WTC11 (cell line): ENCODE data around the gene PCNX4. TPM values are rescaled to one million over a fixed set of nuclear protein-coding genes. Genes with fewer than 3 reads are reported as not detected.

Experiments used
- ATAC-seq: fragments of 200-7000 bp; cut with Tn5 transposase; 2 replicates; pipeline ENCODE4 v1.10.0; 2021; ENCODE audit warnings: mild to moderate bottlenecking, moderate library complexity
- CTCF ChIA-PET: fragments of 300-600 bp; sonication (Branson Sonifier 250); formaldehyde crosslinking; loops from one replicate; lab custom pipeline; 2021; ENCODE audit warnings: antibody characterized with exemption; lab: Charles Lee
- POLR2A ChIA-PET: fragments of 350-600 bp; sonication (Branson Sonifier 250); formaldehyde crosslinking; loops from one replicate; lab custom pipeline; 2021; ENCODE audit warnings: antibody characterized with exemption; lab: Charles Lee
- DNase-seq: peaks from one replicate; pipeline ENCODE4 v3.0.0; 2021; ENCODE audit warnings: low spot score
- H3K27ac Mint-ChIP-seq: 2 replicates; pipeline ENCODE4 v1.8.0; 2021; ENCODE audit warnings: mixed read lengths
- H3K27me3 Mint-ChIP-seq: 2 replicates; pipeline ENCODE4 v1.8.0; 2021; ENCODE audit warnings: low read depth, mild to moderate bottlenecking, moderate library complexity, mixed read lengths
- H3K36me3 Mint-ChIP-seq: 2 replicates; pipeline ENCODE4 v1.8.0; 2021; ENCODE audit warnings: mixed read lengths
- H3K4me1 Mint-ChIP-seq: 2 replicates; pipeline ENCODE4 v1.8.0; 2022; ENCODE audit warnings: mixed read lengths
- H3K4me3 Mint-ChIP-seq: 2 replicates; pipeline ENCODE4 v1.8.0; 2021; ENCODE audit warnings: mild to moderate bottlenecking, moderate library complexity, mixed read lengths
- H3K9me3 Mint-ChIP-seq: 2 replicates; pipeline ENCODE4 v1.8.0; 2021; ENCODE audit warnings: mixed read lengths
- ATF2 ChIP-seq: sonication (generic); formaldehyde crosslinking; IDR thresholded peaks from 2 replicates; pipeline ENCODE4 v1.8.1; 2022; ENCODE audit warnings: low read depth, missing genetic modification reagents, borderline replicate concordance
- CTCF ChIP-seq: fragments of 200-600 bp; IDR thresholded peaks from 2 replicates; pipeline ENCODE4 v1.8.0; 2022; ENCODE audit warnings: antibody characterized with exemption
- E2F5 ChIP-seq: sonication (generic); formaldehyde crosslinking; IDR thresholded peaks from 2 replicates; pipeline ENCODE4 v1.8.1; 2022; ENCODE audit warnings: mild to moderate bottlenecking, moderate library complexity, missing genetic modification reagents
- FOXJ3 ChIP-seq: sonication (generic); formaldehyde crosslinking; IDR thresholded peaks from 2 replicates; pipeline ENCODE4 v1.9.0; 2021; ENCODE audit warnings: missing genetic modification reagents, mild to moderate bottlenecking, borderline replicate concordance
- GRHL2 ChIP-seq: fragments of 250-450 bp; sonication (Bioruptor Pico); IDR thresholded peaks from 2 replicates; pipeline ENCODE4 v1.8.0; 2022; ENCODE audit warnings: mild to moderate bottlenecking, moderate library complexity; ENCODE audit not compliant: insufficient replicate concordance, severe bottlenecking
- MAX ChIP-seq: sonication (generic); formaldehyde crosslinking; IDR thresholded peaks from 2 replicates; pipeline ENCODE4 v1.8.0; 2022; ENCODE audit warnings: mild to moderate bottlenecking, missing genetic modification reagents
- MXD4 ChIP-seq: fragments of 250-450 bp; sonication (Bioruptor Pico); IDR thresholded peaks from 2 replicates; pipeline ENCODE4 v1.8.0; 2021; ENCODE audit warnings: mild to moderate bottlenecking, moderate library complexity, borderline replicate concordance
- NFYB ChIP-seq: sonication (generic); formaldehyde crosslinking; conservative IDR thresholded peaks from 2 replicates; pipeline ENCODE4 v1.8.0; 2022; ENCODE audit warnings: low read depth, missing genetic modification reagents
- NR3C1 ChIP-seq: sonication (generic); formaldehyde crosslinking; conservative IDR thresholded peaks from 2 replicates; pipeline ENCODE4 v1.8.1; 2023; ENCODE audit warnings: low read depth, mild to moderate bottlenecking, missing genetic modification reagents
- PRDM15 ChIP-seq: sonication (generic); formaldehyde crosslinking; IDR thresholded peaks from 2 replicates; pipeline ENCODE4 v1.8.0; 2022; ENCODE audit warnings: missing genetic modification reagents
- SMAD3 ChIP-seq: sonication (generic); formaldehyde crosslinking; IDR thresholded peaks from 2 replicates; pipeline ENCODE4 v1.8.0; 2022; ENCODE audit warnings: missing genetic modification reagents, mild to moderate bottlenecking, borderline replicate concordance
- TEAD1 ChIP-seq: sonication (generic); formaldehyde crosslinking; IDR thresholded peaks from 2 replicates; pipeline ENCODE4 v1.8.0; 2022; ENCODE audit warnings: mild to moderate bottlenecking, missing genetic modification reagents
- ZMAT4 ChIP-seq: fragments of 250-450 bp; sonication (Bioruptor Pico); IDR thresholded peaks from 2 replicates; pipeline ENCODE4 v1.9.0; 2021; ENCODE audit warnings: mild to moderate bottlenecking
- ZNF232 ChIP-seq: sonication (generic); formaldehyde crosslinking; IDR thresholded peaks from 2 replicates; pipeline ENCODE4 v1.8.0; 2022; ENCODE audit warnings: mild to moderate bottlenecking, missing genetic modification reagents
- ZNF263 ChIP-seq: sonication (generic); formaldehyde crosslinking; IDR thresholded peaks from 2 replicates; pipeline ENCODE4 v1.8.1; 2022; ENCODE audit warnings: low read depth, mild to moderate bottlenecking, moderate library complexity, missing genetic modification reagents
- ZNF317 ChIP-seq: sonication (generic); formaldehyde crosslinking; IDR thresholded peaks from 2 replicates; pipeline ENCODE4 v1.8.1; 2023; ENCODE audit warnings: low read depth, mild to moderate bottlenecking, moderate library complexity, missing genetic modification reagents, borderline replicate concordance
- total RNA-seq: library from RNA; stranded (reverse); gene quantifications from 3 replicates; pipeline ENCODE4 v1.2.3, GENCODE V29; 2021

Gene PCNX4
- total RNA-seq, 1 experiment from 2014 or later = 31.7 TPM

- Mint-ChIP-seq H3K9me3 (peaks cover 20% of the 10 kb centered on the region), H3K4me1 (peaks cover 10% of the 10 kb centered on the region), H3K4me3 (no peak overlapping the region), H3K36me3 (no peaks in the 10 kb centered on the region), H3K27me3 (no peaks in the 10 kb centered on the region; the same call in 1 of the 2 replicates), H3K27ac (no peak overlapping the region)
- CTCF ChIA-PET = no interaction called here
- ATAC-seq (no peak), DNase-seq (no peak)
- POLR2A ChIA-PET = interaction anchor here (0.7 kb wide), 1 partner anchor 715 kb away, joined by 3 read pairs; no protein-coding TSS in a partner anchor
- TF ChIP-seq MXD4 (CRISPR knock-in tag) (no peak), CTCF (no peak), MAX (CRISPR knock-in tag) (no peak), SMAD3 (CRISPR knock-in tag) (no peak), ZNF317 (CRISPR knock-in tag) (no peak), TEAD1 (CRISPR knock-in tag) (no peak), NR3C1 (CRISPR knock-in tag) (no peak), ZNF232 (CRISPR knock-in tag) (no peak), ATF2 (CRISPR knock-in tag) (no peak)
Observed at GRCh38 chr14:60179431-60179869, 87.7 kb downstream of the PCNX4 start.

- TF ChIP-seq SMAD3 (CRISPR knock-in tag) (no peak), ZNF263 (no peak), E2F5 (CRISPR knock-in tag) (no peak), FOXJ3 (CRISPR knock-in tag) (no peak), NFYB (no peak), GRHL2 (CRISPR knock-in tag) (no peak), TEAD1 (CRISPR knock-in tag) (no peak), ZMAT4 (no peak), ZNF317 (CRISPR knock-in tag) (no peak), PRDM15 (CRISPR knock-in tag) (no peak)
- DNase-seq (no peak), ATAC-seq (no peak)
- Mint-ChIP-seq H3K9me3 (peaks cover 10% of the 10 kb centered on the region), H3K36me3 (no peaks in the 10 kb centered on the region), H3K4me1 (peaks cover 14% of the 10 kb centered on the region), H3K27ac (no peak overlapping the region), H3K4me3 (no peak overlapping the region), H3K27me3 (no peaks in the 10 kb centered on the region)
- CTCF ChIA-PET = interaction anchor here (1.2 to 4.4 kb wide), 7 partner anchors 9 to 676 kb away, joined by 4 to 28 read pairs (median 13); partner anchors contain the start of genes CCDC175 and DHRS7
- POLR2A ChIA-PET = no interaction called here
Observed at GRCh38 chr14:60183138-60183537, 91.4 kb downstream of the PCNX4 start.
